HCT116 (cell line): Measurements from ENCODE around the gene CCDC69. TPM values are rescaled to one million over a fixed set of nuclear protein-coding genes. Genes with fewer than 3 reads are reported as not detected.

Experiments
- ATAC-seq: fragments of 200-7000 bp; cut with Tn5 transposase; 2 replicates; pipeline ENCODE4 v1.9.1; 2020; ENCODE audit warnings: mild to moderate bottlenecking, moderate library complexity
- BruUV-seq: library from RNA; stranded (reverse); fragments of 400-500 nt; replicated peaks from 2 replicates; lab custom pipeline; 2021; lab: Mats Ljungman, UMichigan
- CTCF ChIA-PET: fragments of 300-600 bp; sonication (Branson Sonifier 250); formaldehyde crosslinking; loops from one replicate; lab custom pipeline; 2021; ENCODE audit warnings: antibody characterized with exemption; lab: Charles Lee
- POLR2A ChIA-PET: fragments of 300-600, 350-600 bp; sonication (Branson Sonifier 250); formaldehyde crosslinking; loops from one replicate; lab custom pipeline; 2021; ENCODE audit warnings: antibody characterized with exemption; lab: Charles Lee
- RAD21 ChIA-PET, 2 experiments: fragments of 300-600 bp; sonication (Branson Sonifier 250); formaldehyde crosslinking; loops; one replicate each; lab custom pipeline; 2023; ENCODE audit warnings: low total read pairs in 2 of 2; ENCODE audit not compliant: uncharacterized antibody in 2 of 2, unreplicated experiment in 2 of 2, low non-redundant PET in 1 of 2; lab: Charles Lee
- DNase-seq: peaks from one replicate; pipeline ENCODE4 v3.0.0-alpha.2; 2010; ENCODE audit warnings: low read depth, low spot score
- H2AFZ ChIP-seq: fragments of 200-600 bp; shearing (Covaris generic), sonication (generic); 2 replicates; pipeline ENCODE4 v1.6.1; 2017; ENCODE audit warnings: low read depth, mixed run types, mixed read lengths, antibody characterized with exemption, low read length; ENCODE audit not compliant: poor library complexity, severe bottlenecking
- H3K27ac ChIP-seq: 2 replicates; pipeline ENCODE4 v1.5.1; 2012; ENCODE audit warnings: low read depth, low read length
- H3K27me3 ChIP-seq: fragments of 200-600 bp; sonication (generic); 2 replicates; pipeline ENCODE4 v1.6.1; 2016; ENCODE audit warnings: mixed run types, low read length, mixed read lengths; ENCODE audit not compliant: insufficient read depth
- H3K36me3 ChIP-seq, 2 experiments: fragments of 200-500 bp in 1 of 2; fragments of 200-600 bp in 1 of 2; sonication (Bioruptor generic) in 1 of 2; sonication (generic) in 1 of 2; 2 replicates each; pipeline versions ENCODE4 v1.5.1 to v1.6.1; 2014 to 2016; ENCODE audit warnings: low read length in 2 of 2, inconsistent platforms in 1 of 2, mixed read lengths in 1 of 2, mixed run types in 1 of 2; ENCODE audit not compliant: insufficient read depth in 2 of 2, control insufficient read depth in 1 of 2
- H3K4me1 ChIP-seq, 2 experiments: fragments of 200-600 bp in 1 of 2; sonication (generic) in 1 of 2; 2 replicates each; pipeline versions ENCODE4 v1.5.1 to v1.6.1; 2012 to 2017; ENCODE audit warnings: low read length in 2 of 2, inconsistent platforms in 1 of 2, mild to moderate bottlenecking in 1 of 2, mixed read lengths in 1 of 2, mixed run types in 1 of 2, moderate library complexity in 1 of 2; ENCODE audit not compliant: insufficient read depth in 2 of 2, control insufficient read depth in 1 of 2
- H3K4me2 ChIP-seq: fragments of 200-600 bp; sonication (generic); 2 replicates; pipeline ENCODE4 v1.6.1; 2017; ENCODE audit warnings: mixed run types, low read length, mixed read lengths
- H3K4me3 ChIP-seq, 2 experiments: fragments of 200-600 bp in 1 of 2; sonication (generic) in 1 of 2; replicated peaks in 1 of 2; 2 replicates each; pipeline ENCODE4 v1.5.1; 2011 to 2016; ENCODE audit warnings: low read length in 2 of 2, control low read depth in 1 of 2, low read depth in 1 of 2, mild to moderate bottlenecking in 1 of 2, mixed read lengths in 1 of 2, mixed run types in 1 of 2
- H3K79me2 ChIP-seq: fragments of 200-600 bp; sonication (generic); 2 replicates; pipeline ENCODE4 v1.6.1; 2017; ENCODE audit warnings: mild to moderate bottlenecking, mixed run types, low read length, moderate library complexity, mixed read lengths; ENCODE audit not compliant: insufficient read depth
- H3K9ac ChIP-seq: fragments of 200-600 bp; sonication (generic); 2 replicates; pipeline ENCODE4 v1.6.1; 2016; ENCODE audit warnings: low read length, mixed read lengths
- H3K9me2 ChIP-seq: fragments of 200-600 bp; sonication (generic), shearing (Covaris generic); 2 replicates; pipeline ENCODE4 v1.6.1; 2017; ENCODE audit warnings: mixed run types, mild to moderate bottlenecking, moderate library complexity; ENCODE audit not compliant: insufficient read depth
- H3K9me3 ChIP-seq, 2 experiments: fragments of 200-500 bp in 1 of 2; fragments of 200-600 bp in 1 of 2; sonication (Bioruptor generic) in 1 of 2; sonication (generic) in 1 of 2; 2 replicates each; pipeline ENCODE4 v1.6.1; 2014 to 2017; ENCODE audit warnings: low read length in 2 of 2, mixed read lengths in 2 of 2, inconsistent platforms in 1 of 2, low read depth in 1 of 2, mild to moderate bottlenecking in 1 of 2, mixed run types in 1 of 2, moderate library complexity in 1 of 2; ENCODE audit not compliant: control insufficient read depth in 1 of 2, insufficient read depth in 1 of 2
- H4K20me1 ChIP-seq: fragments of 200-600 bp; sonication (generic), shearing (Covaris generic); 2 replicates; pipeline ENCODE4 v1.6.1; 2017; ENCODE audit warnings: mixed run types, mild to moderate bottlenecking, moderate library complexity; ENCODE audit not compliant: insufficient read depth
- CTCF ChIP-seq, 3 experiments: fragments of 200-600 bp in 1 of 3; sonication (generic) in 1 of 3; IDR thresholded peaks in 2 of 3; conservative IDR thresholded peaks in 1 of 3; 2 replicates each; pipeline ENCODE4 v1.5.1; 2012 to 2017; ENCODE audit warnings: low read depth in 2 of 3, low read length in 2 of 3, antibody characterized with exemption in 1 of 3, borderline replicate concordance in 1 of 3, control low read depth in 1 of 3, mild to moderate bottlenecking in 1 of 3, mixed read lengths in 1 of 3, mixed run types in 1 of 3, moderate library complexity in 1 of 3; ENCODE audit not compliant: insufficient read depth in 1 of 3
- EGR1 ChIP-seq: IDR thresholded peaks from 2 replicates; pipeline ENCODE4 v1.6.1; 2012; ENCODE audit warnings: low read depth
- EZH2phosphoT487 ChIP-seq: fragments of 200-600 bp; IDR thresholded peaks from 2 replicates; pipeline ENCODE4 v1.6.1; 2018; ENCODE audit warnings: antibody characterized with exemption, borderline replicate concordance
- JUND ChIP-seq: IDR thresholded peaks from 2 replicates; pipeline ENCODE4 v1.6.1; 2012
- POLR2AphosphoS5 ChIP-seq: IDR thresholded peaks from 2 replicates; pipeline ENCODE4 v1.6.1; 2011; ENCODE audit warnings: mild to moderate bottlenecking, low read depth, low read length, moderate library complexity
- SIN3A ChIP-seq: IDR thresholded peaks from 2 replicates; pipeline ENCODE4 v1.6.1; 2012; ENCODE audit warnings: low read depth
- YY1 ChIP-seq: IDR thresholded peaks from 2 replicates; pipeline ENCODE4 v1.6.1; 2011; ENCODE audit warnings: low read length, low read depth, moderate library complexity, mild to moderate bottlenecking; ENCODE audit not compliant: insufficient replicate concordance; ENCODE audit errors: extremely low read depth
- ZFX ChIP-seq: fragments of 450-650 bp; IDR thresholded peaks from 2 replicates; pipeline ENCODE4 v1.6.1; 2017
- ZNF274 ChIP-seq: fragments of 200-500 bp; sonication (Bioruptor generic); IDR thresholded peaks from 2 replicates; pipeline ENCODE4 v1.6.1; 2014; ENCODE audit warnings: mild to moderate bottlenecking, low read depth, low read length, inconsistent platforms
- intact Hi-C: fragments of 100-400 bp; cut with micrococcal nuclease; formaldehyde crosslinking; loops from 2 replicates; pipeline ENCODE4 v1.10.0; 2022
- total RNA-seq: library from RNA; stranded (reverse); gene quantifications from one replicate; pipeline ENCODE4 v1.2.1, GENCODE V29; 2021; ENCODE audit not compliant: unreplicated experiment

Gene CCDC69
- total RNA-seq, 1 experiment from 2014 or later = 4.3 TPM

GRCh38 chr5:151182976-151183375 is 40.9 kb downstream of the CCDC69 start:
- Histone ChIP-seq H3K36me3 (no peaks in the 10 kb centered on the region), H3K9me2 (no peaks in the 10 kb centered on the region), H3K9me3 (no peaks in the 10 kb centered on the region), H3K79me2 (no peaks in the 10 kb centered on the region), H3K4me3 (no peak overlapping the region), H3K4me1 (no peaks in the 10 kb centered on the region), H4K20me1 (no peaks in the 10 kb centered on the region), H2AFZ (no peak overlapping the region), H3K27ac (no peak overlapping the region), H3K9ac (no peak overlapping the region), H3K4me2 (no peak overlapping the region), H3K27me3 (no peaks in the 10 kb centered on the region)
- BruUV-seq = no TSS peak
- intact Hi-C loops = no loop called here
- ChIA-PET RAD21 (no interaction called here), CTCF (no interaction called here), POLR2A (interaction anchor here (0.7 to 1.4 kb wide), 2 partner anchors 9 to 25 kb away, joined by 4 read pairs; partner anchors contain the start of gene ANXA6)
- no peak for TF ChIP-seq ZFX
- TF ChIP-seq POLR2AphosphoS5 = no peak
- no peak for TF ChIP-seq JUND
- TF ChIP-seq EZH2phosphoT487 = no peak
- TF ChIP-seq CTCF (IDR thresholded peaks at IDR 0.05 in 2 of 3, conservative IDR thresholded peaks at IDR 0.05 in 1 of 3; ENCODE audit: borderline replicate concordance in 1 of 3, insufficient read depth in 1 of 3, low read depth in 2 of 3, low read length in 2 of 3) = no peak
- no peak for TF ChIP-seq ZNF274
- TF ChIP-seq EGR1 = no peak
- no peak for TF ChIP-seq SIN3A
- no peak for TF ChIP-seq YY1
- no peak for DNase-seq
- no peak for ATAC-seq
